ENCODE data around the gene FOXB1.
A peak's percentile ranks its signal among the peaks of the same experiment; 100 is the strongest.

Gene FOXB1

DNA sequence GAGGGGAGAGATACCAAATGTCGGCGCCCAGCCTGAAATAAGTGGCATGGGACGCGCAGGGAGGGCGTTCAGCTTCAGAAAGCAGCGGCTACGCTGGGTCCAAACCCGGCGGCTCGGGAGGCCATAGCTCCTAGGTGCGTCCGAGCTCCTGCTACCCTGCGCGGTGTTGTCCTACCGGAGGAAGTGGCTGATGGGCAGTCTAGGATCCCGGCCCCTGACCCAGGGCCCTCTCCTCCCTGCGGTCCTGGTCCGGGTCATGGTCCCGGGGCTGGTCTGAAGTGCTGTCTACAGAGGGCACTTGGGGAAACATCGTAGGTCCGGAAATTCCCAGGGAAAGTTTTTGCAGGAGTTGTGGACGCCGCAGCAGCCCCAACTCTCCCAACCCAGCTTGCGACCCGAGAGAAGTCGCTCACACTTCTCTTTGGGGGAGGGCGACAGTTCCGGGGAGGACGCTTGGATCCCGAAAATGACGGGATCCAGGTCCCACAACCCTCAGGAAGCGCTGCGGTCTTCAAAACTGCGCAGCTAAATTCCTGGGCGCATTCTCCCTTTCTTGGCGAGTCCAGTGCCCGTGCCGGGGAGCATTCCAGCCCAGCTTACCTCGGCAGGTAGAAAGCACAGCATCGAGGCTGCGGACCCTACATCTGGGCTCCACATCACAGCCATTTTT lies 9.1 kb upstream of the FOXB1 start:
- peaks cover 18% of the 10 kb centered on the region for H3K4me1 ChIP-seq (ENCODE audit: insufficient read depth, low read length)
- peak overlapping the region; percentile 53 for H3K9ac ChIP-seq (ENCODE audit: low read depth, low read length)
- H3K36me3 ChIP-seq (ENCODE audit: insufficient read depth, low read length) = no peaks in the 10 kb centered on the region
- no peaks in the 10 kb centered on the region for H3K9me3 ChIP-seq (ENCODE audit: control insufficient read depth, insufficient read depth, low read length)

DNA sequence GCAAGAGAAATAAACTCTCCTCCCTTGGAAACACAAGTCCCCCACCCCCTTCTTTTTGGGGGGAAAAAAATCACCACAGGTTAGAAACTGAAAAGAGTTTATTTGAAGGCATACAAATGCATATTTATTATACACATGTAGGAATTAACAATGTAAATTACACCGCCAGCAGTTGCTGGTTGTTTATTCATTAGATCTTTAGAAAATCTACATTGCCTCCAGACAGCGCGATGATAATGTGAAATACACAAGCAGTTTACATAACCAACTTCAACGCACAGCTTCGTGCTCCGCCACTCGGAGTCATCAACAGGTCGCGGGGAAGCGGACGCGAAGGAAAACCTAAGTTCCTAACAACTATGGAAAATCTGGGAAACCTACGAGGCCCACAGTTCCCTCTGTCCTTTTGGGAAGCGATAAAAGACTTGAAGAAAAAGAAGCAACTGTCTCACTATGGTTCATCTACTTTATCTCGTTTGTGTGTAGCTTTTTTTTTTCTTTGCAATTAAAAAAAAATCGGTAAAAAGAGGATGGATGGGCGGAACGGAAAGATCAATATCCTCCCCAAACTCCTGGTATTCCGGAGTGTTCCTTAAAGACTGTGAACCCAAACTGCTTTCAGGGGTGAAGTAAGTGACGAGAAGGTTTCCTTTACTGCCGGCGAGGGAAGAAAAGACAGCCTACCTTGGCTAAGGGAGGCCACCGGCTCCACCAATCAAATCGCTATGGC lies 8.4 kb upstream of the FOXB1 start:
- H3K9me3 ChIP-seq (ENCODE audit: control insufficient read depth, insufficient read depth, low read length) = no peaks in the 10 kb centered on the region
- H3K9ac ChIP-seq (ENCODE audit: low read depth, low read length) = peak overlapping the region; percentile 53; the same call in 1 of the 2 replicates
- peaks cover 18% of the 10 kb centered on the region for H3K4me1 ChIP-seq (ENCODE audit: insufficient read depth, low read length)
- no peaks in the 10 kb centered on the region for H3K36me3 ChIP-seq (ENCODE audit: insufficient read depth, low read length)

DNA sequence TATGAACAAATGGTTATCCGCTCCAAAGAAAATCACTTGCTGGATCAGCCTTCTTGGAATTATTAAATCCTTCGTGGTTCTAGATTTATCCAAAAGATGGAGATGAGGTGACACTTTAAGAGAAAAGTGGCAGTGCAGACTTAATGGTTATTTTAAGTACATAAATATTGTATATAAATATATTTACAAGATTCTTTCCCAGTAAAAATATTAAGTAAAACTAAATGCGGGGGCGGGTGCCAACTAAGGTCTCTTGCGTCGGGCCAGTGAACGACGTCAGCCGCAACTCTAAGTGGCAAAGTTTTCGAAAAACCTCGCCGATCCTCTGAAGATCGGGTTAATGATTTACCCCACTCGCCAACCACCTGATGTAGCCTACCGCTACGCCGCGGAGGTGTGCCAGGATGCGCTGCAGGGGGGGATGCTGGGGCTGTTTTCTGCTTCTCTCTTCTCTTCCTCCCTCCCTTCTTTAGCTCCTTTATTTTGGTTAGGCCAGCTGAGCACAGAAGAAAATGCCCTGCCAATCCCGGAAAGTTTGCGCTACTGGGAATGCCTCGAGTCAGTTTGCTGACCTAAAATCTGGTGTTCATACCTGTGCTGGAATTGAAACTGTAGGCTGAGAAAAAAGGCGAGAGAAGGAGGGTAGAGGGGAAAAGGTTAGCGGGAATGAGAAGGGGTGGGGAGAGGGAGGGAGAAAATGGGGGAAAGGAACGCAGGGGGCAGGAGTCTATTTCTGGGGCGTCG lies 7.6 kb upstream of the FOXB1 start:
- peak overlapping the region; percentile 53; the same call in 1 of the 2 replicates for H3K9ac ChIP-seq (ENCODE audit: low read depth, low read length)
- H3K9me3 ChIP-seq (ENCODE audit: control insufficient read depth, insufficient read depth, low read length) = no peaks in the 10 kb centered on the region
- H3K4me1 ChIP-seq (ENCODE audit: insufficient read depth, low read length) = peaks cover 22% of the 10 kb centered on the region
- no peaks in the 10 kb centered on the region for H3K36me3 ChIP-seq (ENCODE audit: insufficient read depth, low read length)

DNA sequence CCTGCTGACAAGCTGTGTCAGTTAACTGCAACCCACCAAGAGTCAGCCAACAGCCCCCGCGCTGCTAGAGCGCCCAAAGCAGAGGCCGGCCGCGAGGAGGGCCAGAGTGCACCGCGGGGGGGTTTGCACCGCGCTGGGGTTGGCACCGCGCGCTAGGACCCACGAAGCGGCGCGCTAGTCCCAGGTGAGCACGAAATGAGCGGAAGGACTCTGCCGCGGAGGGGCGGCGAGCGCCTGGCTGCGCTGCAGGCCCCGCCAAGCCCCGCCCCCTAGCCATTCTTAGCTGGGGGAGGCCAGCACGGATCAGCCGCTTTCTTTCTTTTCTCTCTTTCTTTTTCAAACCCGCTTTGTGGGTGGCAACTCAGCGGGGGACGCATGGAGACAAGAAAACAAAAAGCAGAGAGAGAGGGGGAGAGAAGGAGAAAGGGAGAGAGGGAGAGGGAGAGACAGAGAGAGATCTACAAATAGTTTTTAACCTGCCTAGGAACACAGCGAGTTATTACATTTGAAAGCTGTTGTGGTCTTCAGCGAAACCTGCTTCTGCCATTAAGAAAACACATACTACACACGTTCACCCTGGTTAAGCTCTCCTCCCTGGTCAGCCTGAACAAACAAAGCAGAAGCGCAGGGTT lies 6.9 kb upstream of the FOXB1 start:
- Histone ChIP-seq H3K9me3 (ENCODE audit: control insufficient read depth, insufficient read depth, low read length) (no peaks in the 10 kb centered on the region), H3K36me3 (ENCODE audit: insufficient read depth, low read length) (no peaks in the 10 kb centered on the region), H3K9ac (ENCODE audit: low read depth, low read length) (peak overlapping the region; percentile 53; the same call in 1 of the 2 replicates), H3K4me1 (ENCODE audit: insufficient read depth, low read length) (peaks cover 29% of the 10 kb centered on the region)

DNA sequence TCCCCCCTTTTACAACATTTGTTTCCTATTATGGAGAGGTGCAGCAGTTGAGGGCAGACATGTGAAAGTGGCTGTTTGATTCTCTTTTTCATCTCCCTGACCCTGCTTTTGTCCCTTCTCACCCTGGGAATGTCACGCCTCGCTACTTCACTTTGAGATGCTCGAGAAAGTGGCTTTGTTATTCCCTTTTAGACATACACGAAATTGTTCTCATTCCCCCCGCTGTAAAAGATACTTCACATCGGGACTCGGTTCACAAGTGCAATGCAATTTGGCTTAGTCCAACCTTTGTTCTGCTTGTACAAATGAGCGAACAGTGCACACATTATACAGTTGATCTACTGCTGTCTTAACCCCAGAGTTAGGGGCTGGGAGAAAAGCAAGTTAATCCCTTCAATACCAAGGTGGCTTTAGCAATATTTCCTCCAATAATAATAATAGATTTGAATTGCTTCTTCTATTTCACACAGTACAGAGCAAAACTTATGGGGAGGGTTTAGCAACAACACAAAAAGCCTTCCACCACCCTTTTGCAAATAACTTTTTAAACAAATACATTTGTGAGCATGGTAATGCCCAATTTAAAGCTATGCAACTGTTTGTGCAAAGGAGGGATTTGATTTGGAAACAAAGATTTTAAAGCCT lies 5.7 kb upstream of the FOXB1 start:
- no peaks in the 10 kb centered on the region for H3K36me3 ChIP-seq (ENCODE audit: insufficient read depth, low read length)
- no peak overlapping the region for H3K9ac ChIP-seq (ENCODE audit: low read depth, low read length)
- peaks cover 32% of the 10 kb centered on the region for H3K4me1 ChIP-seq (ENCODE audit: insufficient read depth, low read length)
- no peaks in the 10 kb centered on the region for H3K9me3 ChIP-seq (ENCODE audit: control insufficient read depth, insufficient read depth, low read length)

DNA sequence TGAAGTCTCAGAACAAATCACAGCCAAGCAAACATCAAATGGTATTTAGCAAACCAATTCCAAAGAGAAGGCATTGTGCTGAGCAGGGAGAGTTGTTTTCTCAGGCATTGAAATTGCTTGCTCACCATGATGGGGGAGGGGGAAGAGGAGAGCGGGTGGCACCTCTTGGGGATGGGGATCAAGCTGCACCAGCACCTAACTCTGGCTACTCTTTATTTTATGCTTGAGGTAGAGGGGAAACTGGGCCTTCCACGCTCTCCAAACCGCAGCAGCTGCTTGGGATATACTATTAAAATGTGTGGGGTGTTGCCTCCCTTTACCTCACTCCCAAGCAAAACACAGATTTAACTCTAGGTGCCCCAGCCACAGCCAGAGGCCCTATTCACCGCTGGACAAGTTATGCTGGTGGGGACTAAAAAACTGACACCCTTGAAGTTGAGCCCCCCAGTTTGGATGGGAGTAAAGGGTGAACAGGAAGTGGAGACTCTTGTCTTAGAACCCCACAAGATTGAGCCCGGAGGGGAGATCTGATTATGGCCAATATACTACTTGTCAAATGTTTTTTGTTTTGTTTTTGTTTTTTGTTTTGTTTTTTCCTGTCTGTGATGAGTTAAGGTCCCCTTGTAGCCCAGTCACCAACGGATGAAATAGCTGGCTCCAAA lies 5.0 kb upstream of the FOXB1 start:
- Histone ChIP-seq H3K4me1 (ENCODE audit: insufficient read depth, low read length) (peaks cover 32% of the 10 kb centered on the region), H3K9me3 (ENCODE audit: control insufficient read depth, insufficient read depth, low read length) (no peaks in the 10 kb centered on the region), H3K36me3 (ENCODE audit: insufficient read depth, low read length) (no peaks in the 10 kb centered on the region), H3K9ac (ENCODE audit: low read depth, low read length) (peak overlapping the region; percentile 44; the same call in 1 of the 2 replicates)

DNA sequence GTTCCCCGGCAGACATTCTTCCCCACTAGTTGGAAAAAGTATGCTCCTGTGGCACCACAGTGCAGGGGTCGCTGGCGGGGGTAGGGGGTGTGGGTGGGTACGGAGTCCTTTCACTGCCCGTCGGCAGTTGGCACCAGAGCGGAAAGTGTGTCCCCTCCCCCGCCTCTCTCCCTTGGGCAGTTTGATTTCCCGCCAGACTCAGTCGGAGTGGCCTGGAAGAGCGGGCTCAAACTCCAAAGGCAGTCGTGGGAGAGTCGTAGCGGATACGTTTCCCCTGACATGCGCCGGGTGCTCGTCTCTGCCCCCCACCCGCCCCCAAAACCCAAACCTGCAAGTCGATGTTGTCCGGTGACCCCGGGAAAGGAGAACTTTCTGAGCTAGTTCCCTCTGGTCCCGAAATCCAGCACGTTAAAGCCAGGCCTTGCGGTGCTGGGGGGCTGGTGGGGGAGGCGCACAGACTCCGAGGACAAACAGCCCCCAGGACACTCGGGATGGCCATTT lies 4.4 kb upstream of the FOXB1 start:
- Histone ChIP-seq H3K9me3 (ENCODE audit: control insufficient read depth, insufficient read depth, low read length) (no peaks in the 10 kb centered on the region), H3K9ac (ENCODE audit: low read depth, low read length) (peak overlapping the region; percentile 44; the same call in 1 of the 2 replicates), H3K4me1 (ENCODE audit: insufficient read depth, low read length) (peaks cover 32% of the 10 kb centered on the region), H3K36me3 (ENCODE audit: insufficient read depth, low read length) (no peaks in the 10 kb centered on the region)

DNA sequence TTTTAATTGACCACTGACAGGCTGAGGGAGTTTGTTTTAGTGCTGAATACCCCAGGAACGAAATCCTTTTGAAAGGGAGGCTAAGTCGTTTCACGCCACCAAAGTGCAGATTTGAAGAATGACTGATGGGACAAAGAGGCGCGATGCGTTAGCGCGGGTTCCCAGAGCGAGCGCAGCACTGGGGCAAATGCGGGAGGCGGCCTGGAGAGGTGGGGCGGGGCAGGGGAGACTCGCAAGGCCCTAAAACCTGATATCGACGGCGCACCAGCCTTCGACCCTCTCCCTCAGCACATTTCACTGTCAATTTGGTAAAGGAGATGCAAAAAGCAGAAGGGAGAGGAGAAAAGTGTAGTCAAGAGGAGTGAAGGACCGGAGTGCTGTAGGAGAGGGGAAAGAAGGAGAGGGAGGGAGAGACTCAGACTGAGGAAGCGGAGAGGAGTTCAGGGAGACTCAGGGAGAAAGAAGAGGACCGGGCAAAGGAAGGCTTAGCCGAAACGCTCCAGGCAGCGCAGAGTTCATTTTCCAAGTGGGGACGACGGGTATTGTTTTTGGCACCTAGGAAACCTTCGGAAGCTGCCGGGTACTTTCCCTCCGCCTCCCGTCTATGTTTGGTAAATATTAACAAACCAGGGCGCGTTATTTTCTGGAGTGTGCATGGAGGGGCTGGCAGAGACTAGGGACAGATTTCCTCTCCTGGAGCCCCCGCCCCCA lies 3.8 kb upstream of the FOXB1 start:
- H3K4me1 ChIP-seq (ENCODE audit: insufficient read depth, low read length) = peaks cover 32% of the 10 kb centered on the region
- H3K9ac ChIP-seq (ENCODE audit: low read depth, low read length) = peak overlapping the region; percentile 44; the same call in 1 of the 2 replicates
- H3K9me3 ChIP-seq (ENCODE audit: control insufficient read depth, insufficient read depth, low read length) = no peaks in the 10 kb centered on the region
- no peaks in the 10 kb centered on the region for H3K36me3 ChIP-seq (ENCODE audit: insufficient read depth, low read length)

DNA sequence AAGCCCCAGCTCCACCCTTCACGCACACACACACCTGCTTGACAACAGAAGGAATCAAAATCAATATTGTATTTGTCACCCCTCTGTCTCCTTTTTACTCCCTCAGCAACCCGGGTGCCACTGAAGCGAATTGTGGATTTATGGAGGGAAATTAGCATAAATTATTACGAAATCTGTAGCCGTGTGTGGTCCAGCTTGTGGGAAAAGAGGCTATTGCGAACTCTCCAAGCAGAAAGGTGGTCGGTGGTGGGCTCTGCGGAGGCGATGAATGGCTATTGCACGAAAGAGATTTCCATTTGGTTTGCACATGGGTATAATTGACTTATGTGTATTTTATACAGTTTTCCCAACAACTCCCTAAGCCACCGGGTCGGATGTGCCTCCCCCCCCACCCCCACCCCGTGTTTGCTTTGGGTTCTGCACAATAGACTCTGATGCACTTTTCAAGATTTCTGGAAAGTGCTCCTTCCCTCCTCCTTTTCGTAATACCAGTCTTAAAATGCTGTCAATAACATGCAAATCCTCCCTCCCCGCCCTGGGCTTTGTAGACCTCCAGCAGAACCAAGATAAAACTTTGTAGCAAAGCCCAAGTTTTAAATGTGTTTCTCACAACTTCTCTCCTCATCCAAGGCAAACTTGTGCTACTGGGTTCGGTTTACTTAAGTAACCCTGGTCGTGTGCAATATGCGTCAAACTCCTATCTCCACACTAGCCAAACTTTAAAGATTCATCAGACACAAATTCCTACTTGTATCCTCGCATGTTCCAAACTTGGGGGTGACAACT lies 3.1 kb upstream of the FOXB1 start:
- Histone ChIP-seq H3K9me3 (ENCODE audit: control insufficient read depth, insufficient read depth, low read length) (no peaks in the 10 kb centered on the region), H3K9ac (ENCODE audit: low read depth, low read length) (peak overlapping the region; percentile 44; the same call in 1 of the 2 replicates), H3K36me3 (ENCODE audit: insufficient read depth, low read length) (no peaks in the 10 kb centered on the region), H3K4me1 (ENCODE audit: insufficient read depth, low read length) (peaks cover 32% of the 10 kb centered on the region)

DNA sequence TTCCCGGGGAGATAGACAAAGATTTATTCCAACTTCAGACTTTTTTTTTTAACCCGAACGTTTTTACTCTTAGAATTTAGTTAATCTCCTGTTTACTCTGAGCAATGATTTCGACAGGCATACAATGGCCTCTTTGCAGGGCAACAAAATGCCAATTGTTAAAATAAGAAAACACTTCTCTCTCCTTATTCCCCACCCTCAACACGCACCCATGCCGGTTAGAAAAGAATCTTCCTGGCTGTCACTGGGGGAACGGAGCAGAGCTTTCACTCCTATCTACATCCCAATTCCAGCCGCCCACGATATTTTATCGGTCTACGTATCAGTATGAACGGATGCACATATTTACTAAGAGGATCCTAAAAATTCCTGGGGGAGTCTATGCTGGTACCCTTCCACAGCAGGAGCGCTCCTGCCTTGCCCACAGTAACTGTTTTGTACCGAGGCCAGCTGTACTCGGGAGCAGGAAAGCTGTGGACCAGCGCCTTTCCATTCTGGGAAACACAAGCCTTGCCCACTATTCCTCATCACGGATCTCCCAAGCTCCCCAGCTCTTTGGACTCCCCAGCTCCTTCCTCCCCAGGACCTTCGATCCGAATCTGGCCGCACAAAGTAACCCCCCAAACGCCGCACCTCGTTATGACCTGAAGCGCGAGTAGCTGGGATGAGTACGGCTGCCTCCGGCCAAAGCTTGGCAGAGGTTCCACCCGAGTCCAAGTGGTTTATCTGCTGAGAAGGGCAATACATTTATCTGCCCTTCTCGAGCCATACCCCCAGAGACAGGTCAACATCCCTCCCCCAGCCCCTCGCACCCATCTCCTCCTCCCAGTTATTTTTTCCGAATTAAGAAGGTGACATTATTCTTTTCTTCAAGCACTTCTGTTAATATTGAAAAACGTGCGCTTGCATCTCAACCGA lies 2.2 kb upstream of the FOXB1 start:
- Histone ChIP-seq H3K4me1 (ENCODE audit: insufficient read depth, low read length) (peaks cover 32% of the 10 kb centered on the region), H3K9ac (ENCODE audit: low read depth, low read length) (peak overlapping the region; percentile 39; the same call in 1 of the 2 replicates), H3K9me3 (ENCODE audit: control insufficient read depth, insufficient read depth, low read length) (no peaks in the 10 kb centered on the region), H3K36me3 (ENCODE audit: insufficient read depth, low read length) (no peaks in the 10 kb centered on the region)

DNA sequence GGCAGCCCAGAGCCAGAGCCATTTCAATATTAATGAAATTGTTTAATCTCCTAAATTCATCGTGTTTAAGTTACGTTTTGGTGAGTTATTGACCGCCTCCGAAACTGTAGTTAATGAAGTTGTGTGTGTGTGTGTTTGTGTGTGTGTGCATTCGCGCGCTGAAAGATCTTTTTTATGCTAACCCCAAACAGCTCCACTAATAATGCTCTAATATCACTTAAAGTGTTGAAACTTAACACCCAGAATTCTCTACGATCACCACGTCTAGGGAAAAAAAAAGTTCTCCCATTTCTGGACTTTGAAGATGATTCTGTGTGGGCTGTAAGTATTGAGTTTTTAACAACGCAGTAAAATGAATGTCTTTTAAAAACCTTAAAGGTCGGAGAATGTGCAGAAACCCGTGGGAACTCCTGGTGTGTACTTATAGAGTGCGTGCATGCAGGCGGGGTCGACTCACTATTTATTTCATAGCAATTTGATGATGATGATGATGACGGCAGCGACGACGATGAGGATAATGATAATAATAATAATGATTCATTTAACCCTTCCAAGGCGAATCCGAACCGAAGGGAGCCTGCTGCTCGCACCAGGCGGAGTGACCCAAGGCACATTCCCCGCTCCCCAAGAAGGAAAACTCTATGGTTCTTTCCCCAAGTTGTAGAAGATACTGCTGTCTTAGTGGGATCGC lies 1.4 kb upstream of the FOXB1 start:
- H3K4me1 ChIP-seq (ENCODE audit: insufficient read depth, low read length) = peaks cover 29% of the 10 kb centered on the region
- no peaks in the 10 kb centered on the region for H3K9me3 ChIP-seq (ENCODE audit: control insufficient read depth, insufficient read depth, low read length)
- peak overlapping the region; percentile 39; the same call in 1 of the 2 replicates for H3K9ac ChIP-seq (ENCODE audit: low read depth, low read length)
- H3K36me3 ChIP-seq (ENCODE audit: insufficient read depth, low read length) = no peaks in the 10 kb centered on the region

All from ES-I3 (cell line).